OCI-LY7 (cell line): ENCODE measurements around the gene WNT16.

Source experiments
- CTCF ChIP-seq: fragments of 200-600 bp; sonication (generic); conservative IDR thresholded peaks from 2 replicates; pipeline ENCODE4 v1.5.1; 2014; ENCODE audit warnings: mild to moderate bottlenecking, antibody characterized with exemption, low read length, moderate library complexity, mixed read lengths
- EZH2phosphoT487 ChIP-seq: fragments of 200-600 bp; sonication (generic); IDR thresholded peaks from 2 replicates; pipeline ENCODE4 v1.6.1; 2018; ENCODE audit warnings: low read depth, borderline replicate concordance, mild to moderate bottlenecking, mixed run types, antibody characterized with exemption, low read length, moderate library complexity, mixed read lengths

- TF ChIP-seq CTCF: no peak
- no peak for TF ChIP-seq EZH2phosphoT487
Measured at GRCh38 chr7:121344497-121344896, 15.7 kb downstream of the WNT16 start.
